Body of pancreas (tissue), 4 donors: ENCODE measurements around the gene ABLIM1. TPM values are rescaled to one million over a fixed set of nuclear protein-coding genes. Genes with fewer than 3 reads are reported as not detected.

Experiments used
- ATAC-seq: fragments of 150-250 bp; one replicate; pipeline ENCODE4 v1.9.1; 2016
- DNase-seq, 4 donors: peaks; one replicate each; pipeline ENCODE4 v3.0.0-alpha.2; 2019
- H3K27ac ChIP-seq, 4 donors: fragments of 200-600 bp; sonication (generic); 1 replicate in 3 of 4; 2 replicates in 1 of 4; pipeline versions ENCODE4 v1.5.1 to v1.6.1; 2016 to 2019; ENCODE audit warnings: mild to moderate bottlenecking in 1 of 4, mixed read lengths in 1 of 4, moderate library complexity in 1 of 4
- H3K27me3 ChIP-seq, 2 donors: fragments of 200-600 bp; sonication (generic); one replicate each; pipeline ENCODE4 v1.6.0; 2016; ENCODE audit warnings: mild to moderate bottlenecking in 1 of 2
- H3K36me3 ChIP-seq, 2 donors: fragments of 200-600 bp; sonication (generic); replicated peaks in 1 of 2; 2 replicates each; pipeline ENCODE4 v1.5.1; 2016; ENCODE audit warnings: low read depth in 2 of 2; ENCODE audit not compliant: insufficient read depth in 1 of 2
- H3K4me1 ChIP-seq: fragments of 200-600 bp; sonication (generic); one replicate; pipeline ENCODE4 v1.6.0; 2016
- H3K4me3 ChIP-seq, 2 donors: fragments of 200-600 bp; sonication (generic); 1 replicate in 1 of 2; 2 replicates in 1 of 2; pipeline ENCODE4 v1.5.1; 2016 to 2019
- H3K9me3 ChIP-seq, 3 donors: fragments of 200-600 bp; sonication (generic); 1 replicate in 2 of 3; 2 replicates in 1 of 3; pipeline ENCODE4 v1.5.1; 2016
- POLR2A ChIP-seq, 3 donors: fragments of 450-650 bp; IDR thresholded peaks; one replicate each; pipeline ENCODE4 v1.6.1; 2016; ENCODE audit warnings: antibody characterized with exemption in 3 of 3, mild to moderate bottlenecking in 2 of 3
- WGBS, 2 donors: methylation state at CpG; one replicate each; pipeline ENCODE4 v1.1.5; 2017; 5-methylcytosine and 5-hydroxymethylcytosine counted together
- intact Hi-C: fragments of 100-400 bp; cut with DNase I; formaldehyde crosslinking; loops from one replicate; pipeline ENCODE4 v1.15.1; 2023
- total RNA-seq, 2 donors: library from RNA; depleted of rRNA; stranded (reverse); fragments of >200 nt; gene quantifications; one replicate each; pipeline ENCODE4 v1.1.0, GENCODE V29; 2016
- TF ChIP-seq, protein P1 (sequence below), 7 experiments: fragments of 450-650 bp in 4 of 7; fragments of 200-600 bp in 3 of 7; sonication (generic) in 3 of 7; IDR thresholded peaks; one replicate each; pipeline ENCODE4 v1.5.1; 2016 to 2019; ENCODE audit warnings: antibody characterized with exemption in 7 of 7

ABLIM1 gene
- total RNA-seq, 2 donors from 2014 or later = 34.6 to 54.7 TPM

DNA sequence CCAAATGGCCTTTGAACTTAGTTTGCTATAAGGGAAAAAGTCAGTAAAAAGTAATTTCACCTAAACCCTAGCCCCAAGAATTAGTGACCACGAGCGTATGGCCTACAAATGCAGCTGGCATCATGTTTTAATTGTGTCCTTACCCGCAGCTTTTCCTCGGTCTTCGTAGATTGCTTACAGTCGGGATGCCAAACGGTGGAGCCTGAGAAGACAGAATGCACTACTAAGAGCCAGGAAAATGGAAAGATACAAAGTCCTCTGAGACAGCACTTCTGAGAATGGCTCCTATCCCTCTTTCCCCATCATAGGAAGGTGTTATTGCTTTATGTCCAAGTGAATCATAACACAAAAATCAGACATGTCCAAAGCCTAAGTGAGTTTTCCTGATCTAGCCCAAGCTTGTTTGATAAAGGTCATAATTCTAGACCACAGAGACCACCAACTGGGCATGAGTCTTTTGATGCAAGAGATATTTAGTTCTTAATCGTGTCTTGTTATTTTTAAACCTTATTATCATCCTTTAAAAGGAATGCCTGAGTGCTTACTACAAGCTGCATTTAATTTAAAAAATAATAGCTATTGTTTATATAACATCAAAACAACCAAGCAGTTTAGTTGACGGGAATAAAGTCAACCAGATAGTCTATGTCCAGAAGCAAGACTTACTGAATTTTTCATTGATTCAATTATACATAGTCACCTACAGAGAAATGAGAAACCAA is 170.1 kb downstream of the ABLIM1 start:
- Histone ChIP-seq H3K27me3 (no peaks in the 10 kb centered on the region), H3K9me3 (no peaks in the 10 kb centered on the region), H3K4me3 (no peak overlapping the region), H3K36me3 (no peaks in the 10 kb centered on the region), H3K27ac (no peak overlapping the region), H3K4me1 (no peaks in the 10 kb centered on the region)
- 92 to 95% methylated on average over 9 of the region's 9 CpGs for WGBS, 2 donors
- DNase-seq (no peak), ATAC-seq (no peak)
- TF ChIP-seq, protein P1, sequence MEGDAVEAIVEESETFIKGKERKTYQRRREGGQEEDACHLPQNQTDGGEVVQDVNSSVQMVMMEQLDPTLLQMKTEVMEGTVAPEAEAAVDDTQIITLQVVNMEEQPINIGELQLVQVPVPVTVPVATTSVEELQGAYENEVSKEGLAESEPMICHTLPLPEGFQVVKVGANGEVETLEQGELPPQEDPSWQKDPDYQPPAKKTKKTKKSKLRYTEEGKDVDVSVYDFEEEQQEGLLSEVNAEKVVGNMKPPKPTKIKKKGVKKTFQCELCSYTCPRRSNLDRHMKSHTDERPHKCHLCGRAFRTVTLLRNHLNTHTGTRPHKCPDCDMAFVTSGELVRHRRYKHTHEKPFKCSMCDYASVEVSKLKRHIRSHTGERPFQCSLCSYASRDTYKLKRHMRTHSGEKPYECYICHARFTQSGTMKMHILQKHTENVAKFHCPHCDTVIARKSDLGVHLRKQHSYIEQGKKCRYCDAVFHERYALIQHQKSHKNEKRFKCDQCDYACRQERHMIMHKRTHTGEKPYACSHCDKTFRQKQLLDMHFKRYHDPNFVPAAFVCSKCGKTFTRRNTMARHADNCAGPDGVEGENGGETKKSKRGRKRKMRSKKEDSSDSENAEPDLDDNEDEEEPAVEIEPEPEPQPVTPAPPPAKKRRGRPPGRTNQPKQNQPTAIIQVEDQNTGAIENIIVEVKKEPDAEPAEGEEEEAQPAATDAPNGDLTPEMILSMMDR (IDR thresholded peaks at IDR 0.05) = no peak
- TF ChIP-seq POLR2A (IDR thresholded peaks at IDR 0.05) = no peak
- intact Hi-C loops = no loop called here

DNA sequence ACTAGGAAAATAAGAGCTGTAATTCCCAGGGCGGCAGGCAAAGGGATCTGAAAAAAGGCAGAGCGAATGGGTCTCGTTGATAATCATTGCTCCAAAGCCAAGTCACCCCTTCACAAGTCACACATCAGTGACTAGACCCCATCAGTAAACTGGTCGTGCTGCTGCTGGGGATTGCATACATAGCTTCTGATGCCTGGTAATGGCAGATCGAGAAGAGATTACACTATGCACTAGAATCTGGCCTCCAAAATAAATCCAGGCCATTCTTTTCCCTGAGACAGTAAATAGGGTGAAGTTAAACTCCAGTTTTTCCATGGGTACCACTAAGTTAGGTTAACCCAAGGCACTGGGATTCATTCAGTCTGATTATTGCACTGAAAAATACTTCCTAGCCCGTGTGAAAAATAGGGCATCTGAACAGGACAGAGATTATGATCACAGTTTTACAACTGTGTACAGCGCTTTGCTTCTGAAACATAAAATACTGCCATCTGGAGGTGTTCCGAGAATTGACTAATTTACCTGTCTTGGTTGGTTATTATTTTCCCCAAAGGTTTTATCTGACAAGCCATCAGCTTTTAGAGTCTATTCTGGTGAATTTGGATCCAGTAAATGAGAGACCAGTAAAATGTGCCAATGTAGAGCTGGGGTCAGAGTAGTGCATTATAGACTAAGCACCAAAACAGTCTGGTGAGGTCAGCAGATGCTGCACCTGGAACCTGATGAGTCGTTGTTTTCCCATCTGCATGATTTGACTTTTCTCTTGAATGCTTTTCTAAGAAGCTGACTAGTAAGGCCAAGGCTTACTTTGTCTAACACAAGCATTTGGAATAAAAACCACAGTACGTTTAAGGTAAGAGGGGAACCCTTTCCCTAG is 170.9 kb downstream of the ABLIM1 start:
- intact Hi-C loops = no loop called here
- Histone ChIP-seq H3K27ac (no peak overlapping the region), H3K36me3 (no peaks in the 10 kb centered on the region), H3K4me3 (no peak overlapping the region), H3K9me3 (no peaks in the 10 kb centered on the region), H3K27me3 (no peaks in the 10 kb centered on the region), H3K4me1 (no peaks in the 10 kb centered on the region)
- 84 to 85% methylated on average over 10 of the region's 10 CpGs for WGBS, 2 donors
- DNase-seq (no peak), ATAC-seq (no peak)
- TF ChIP-seq POLR2A (IDR thresholded peaks at IDR 0.05) = no peak
- TF ChIP-seq, protein P1 (IDR thresholded peaks at IDR 0.05) = no peak

DNA sequence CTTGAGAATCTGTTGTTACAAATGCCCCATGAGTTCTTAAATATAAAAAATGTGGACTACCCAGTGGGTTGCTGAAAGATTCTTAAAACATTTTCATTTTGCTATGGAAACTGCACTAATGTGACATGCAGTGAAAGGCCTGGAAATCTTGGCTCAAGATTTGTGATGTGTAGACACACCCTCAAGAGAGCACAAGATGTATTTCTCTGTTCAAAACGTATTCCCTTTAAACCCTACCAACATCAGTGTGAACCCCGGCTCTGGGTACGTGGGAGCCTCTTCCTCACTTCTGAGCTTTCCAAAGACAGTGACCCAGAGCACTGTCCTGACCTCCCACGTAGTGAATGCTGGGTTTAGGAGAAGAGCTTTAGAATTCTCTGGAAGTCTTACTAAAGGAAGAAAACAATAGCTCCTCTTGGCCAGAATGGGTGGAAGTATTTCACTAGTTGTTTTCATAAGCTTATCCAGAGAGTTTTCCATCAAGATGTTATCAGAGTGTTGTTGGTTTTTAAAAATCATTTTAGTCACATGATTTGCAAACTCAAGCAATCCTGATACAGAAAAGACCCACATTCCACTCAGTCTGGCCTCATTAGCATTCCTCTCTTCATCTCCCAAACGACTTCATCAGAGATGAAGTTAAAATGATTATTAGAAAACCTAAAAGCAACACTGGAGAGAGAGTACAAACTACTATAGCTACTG is 172.2 kb downstream of the ABLIM1 start:
- no peak for DNase-seq
- no peaks in the 10 kb centered on the region for H3K27me3 ChIP-seq
- no peaks in the 10 kb centered on the region for H3K36me3 ChIP-seq
- ATAC-seq = no peak
- no peak overlapping the region for H3K4me3 ChIP-seq
- intact Hi-C loops = no loop called here
- no peaks in the 10 kb centered on the region for H3K9me3 ChIP-seq
- H3K4me1 ChIP-seq = no peaks in the 10 kb centered on the region
- TF ChIP-seq, protein P1 (IDR thresholded peaks at IDR 0.05) = no peak
- TF ChIP-seq POLR2A (IDR thresholded peaks at IDR 0.05) = no peak
- H3K27ac ChIP-seq = no peak overlapping the region
- 80 to 82% methylated on average over 5 of the region's 5 CpGs for whole genome bisulfite sequencing, 2 donors

DNA sequence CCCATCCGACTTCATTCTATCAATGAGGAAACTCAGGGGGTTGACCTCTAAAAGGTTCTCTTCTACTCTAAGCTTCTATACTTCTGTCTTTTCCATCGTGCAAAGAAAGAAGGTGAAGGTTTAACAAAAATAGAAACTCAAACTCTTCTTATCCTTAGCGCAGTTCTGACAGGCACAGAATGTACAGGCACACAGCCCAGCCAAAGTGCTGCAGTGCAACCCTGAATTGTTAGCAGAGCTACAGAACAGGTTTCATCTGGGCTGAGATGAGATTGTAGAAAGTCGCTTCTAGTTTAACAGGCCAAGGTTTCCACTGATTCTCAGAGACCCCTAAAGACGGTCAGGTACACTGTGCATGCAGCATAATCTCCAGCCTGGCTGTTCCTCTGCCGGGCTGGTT is 174.5 kb downstream of the ABLIM1 start:
- intact Hi-C loops = no loop called here
- peaks cover 10% of the 10 kb centered on the region for H3K4me1 ChIP-seq
- H3K27ac ChIP-seq = no peak overlapping the region
- no peak for ATAC-seq
- no peaks in the 10 kb centered on the region for H3K27me3 ChIP-seq
- H3K4me3 ChIP-seq = no peak overlapping the region
- H3K9me3 ChIP-seq = no peaks in the 10 kb centered on the region
- 80 to 81% methylated on average over 6 of the region's 6 CpGs for WGBS, 2 donors
- TF ChIP-seq POLR2A (IDR thresholded peaks at IDR 0.05) = no peak
- TF ChIP-seq, protein P1 (IDR thresholded peaks at IDR 0.05) = no peak
- H3K36me3 ChIP-seq = no peaks in the 10 kb centered on the region
- no peak for DNase-seq
